Endothelial cell (in vitro differentiated cells): Measurements from ENCODE around the gene KRTAP1-3. TPM values are rescaled to one million over a fixed set of nuclear protein-coding genes. Genes with fewer than 3 reads are reported as not detected.

ENCODE experiments used
- DNase-seq: peaks from one replicate; pipeline ENCODE4 v3.0.0; 2021; ENCODE audit warnings: low spot score
- H3K27ac Mint-ChIP-seq: one replicate; pipeline ENCODE4 v1.8.0; 2021; ENCODE audit warnings: mixed read lengths, inconsistent platforms; ENCODE audit not compliant: unreplicated experiment
- H3K27me3 Mint-ChIP-seq: one replicate; pipeline ENCODE4 v1.8.0; 2021; ENCODE audit warnings: mild to moderate bottlenecking, moderate library complexity, mixed read lengths, inconsistent platforms; ENCODE audit not compliant: unreplicated experiment
- H3K36me3 Mint-ChIP-seq: one replicate; pipeline ENCODE4 v1.8.0; 2021; ENCODE audit warnings: mild to moderate bottlenecking, low read depth, mixed read lengths, inconsistent platforms; ENCODE audit not compliant: unreplicated experiment
- H3K4me1 Mint-ChIP-seq: one replicate; pipeline ENCODE4 v1.8.0; 2021; ENCODE audit warnings: mild to moderate bottlenecking, mixed read lengths, inconsistent platforms; ENCODE audit not compliant: unreplicated experiment
- H3K4me3 Mint-ChIP-seq: one replicate; pipeline ENCODE4 v1.8.0; 2021; ENCODE audit warnings: mild to moderate bottlenecking, mixed read lengths, inconsistent platforms; ENCODE audit not compliant: unreplicated experiment
- H3K9me3 Mint-ChIP-seq: one replicate; pipeline ENCODE4 v1.8.0; 2021; ENCODE audit warnings: mixed read lengths, inconsistent platforms; ENCODE audit not compliant: unreplicated experiment
- total RNA-seq: library from RNA; stranded (reverse); fragmentation: NEBNext Ultra II Directional; extraction: Animal tissue kit (Norgen Biotek cat#: 25700); gene quantifications from one replicate; pipeline ENCODE4 v1.2.1, GENCODE V29; 2021; ENCODE audit not compliant: unreplicated experiment
- TF ChIP-seq, protein P1 (sequence below): fragments of 200-600 bp; sonication (generic); IDR thresholded peaks from one replicate; pipeline ENCODE4 v1.5.0; 2021; ENCODE audit warnings: antibody characterized with exemption; ENCODE audit not compliant: unreplicated experiment

The KRTAP1-3 gene
- total RNA-seq, 1 donor from 2014 or later = not detected

DNA sequence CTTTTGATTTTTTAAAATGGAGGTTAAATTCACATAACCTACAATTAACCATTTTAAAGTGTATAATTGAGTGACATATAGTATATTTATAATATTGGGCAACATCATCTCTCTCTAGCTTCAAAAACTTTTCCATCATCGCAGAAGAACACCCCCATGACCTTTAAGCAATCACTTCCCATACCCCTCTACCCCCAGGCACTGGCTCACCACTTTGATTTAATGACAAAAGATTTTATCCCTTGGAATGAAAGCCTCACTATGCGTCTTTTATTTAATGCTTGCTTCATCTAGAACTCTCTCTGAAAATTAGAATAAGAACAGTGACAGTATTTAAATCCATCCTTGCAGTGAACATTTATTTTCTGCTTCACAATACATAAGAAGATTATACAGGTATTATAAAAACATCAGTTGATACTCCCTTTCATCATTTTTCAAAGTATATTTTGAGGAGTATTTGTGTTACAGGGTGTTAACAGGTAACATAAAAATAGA lies 3.2 kb upstream of the KRTAP1-3 start:
- H3K27ac Mint-ChIP-seq = no peak overlapping the region

GRCh38 chr17:41029633-41030245 lies 4.9 kb downstream of the KRTAP1-3 start, which contains the start of gene KRTAP1-4:
Gene KRTAP1-4, minus strand, starts transcription at chr17:41030195. Its CDS starts 117 bp downstream, at chr17:41030078.
- TF ChIP-seq, protein P1, sequence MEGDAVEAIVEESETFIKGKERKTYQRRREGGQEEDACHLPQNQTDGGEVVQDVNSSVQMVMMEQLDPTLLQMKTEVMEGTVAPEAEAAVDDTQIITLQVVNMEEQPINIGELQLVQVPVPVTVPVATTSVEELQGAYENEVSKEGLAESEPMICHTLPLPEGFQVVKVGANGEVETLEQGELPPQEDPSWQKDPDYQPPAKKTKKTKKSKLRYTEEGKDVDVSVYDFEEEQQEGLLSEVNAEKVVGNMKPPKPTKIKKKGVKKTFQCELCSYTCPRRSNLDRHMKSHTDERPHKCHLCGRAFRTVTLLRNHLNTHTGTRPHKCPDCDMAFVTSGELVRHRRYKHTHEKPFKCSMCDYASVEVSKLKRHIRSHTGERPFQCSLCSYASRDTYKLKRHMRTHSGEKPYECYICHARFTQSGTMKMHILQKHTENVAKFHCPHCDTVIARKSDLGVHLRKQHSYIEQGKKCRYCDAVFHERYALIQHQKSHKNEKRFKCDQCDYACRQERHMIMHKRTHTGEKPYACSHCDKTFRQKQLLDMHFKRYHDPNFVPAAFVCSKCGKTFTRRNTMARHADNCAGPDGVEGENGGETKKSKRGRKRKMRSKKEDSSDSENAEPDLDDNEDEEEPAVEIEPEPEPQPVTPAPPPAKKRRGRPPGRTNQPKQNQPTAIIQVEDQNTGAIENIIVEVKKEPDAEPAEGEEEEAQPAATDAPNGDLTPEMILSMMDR = no peak
- Mint-ChIP-seq H3K27ac (no peak within 1 kb of the TSS), H3K27me3 (no peaks in the 10 kb centered on the region), H3K4me3 (no peak within 1 kb of the TSS), H3K9me3 (no peaks in the 10 kb centered on the region), H3K36me3 (no peaks in the 10 kb centered on the region), H3K4me1 (no peaks in the 10 kb centered on the region)
- no peak for DNase-seq

More for the DNA sequence above, 3.2 kb upstream of the KRTAP1-3 start:
- TF ChIP-seq, protein P1 = no peak
- DNase-seq = no peak
- no peak overlapping the region for H3K4me3 Mint-ChIP-seq
- peaks cover 3% of the 10 kb centered on the region for H3K27me3 Mint-ChIP-seq
- H3K9me3 Mint-ChIP-seq = no peaks in the 10 kb centered on the region
- H3K4me1 Mint-ChIP-seq = no peaks in the 10 kb centered on the region
- H3K36me3 Mint-ChIP-seq = no peaks in the 10 kb centered on the region

- DNase-seq = no peak
- H3K4me1 Mint-ChIP-seq = no peaks in the 10 kb centered on the region
- H3K9me3 Mint-ChIP-seq = no peaks in the 10 kb centered on the region
- H3K27ac Mint-ChIP-seq = no peak within 1 kb of the TSS
- no peaks in the 10 kb centered on the region for H3K36me3 Mint-ChIP-seq
- H3K27me3 Mint-ChIP-seq = no peaks in the 10 kb centered on the region
- no peak within 1 kb of the TSS for H3K4me3 Mint-ChIP-seq
- TF ChIP-seq, protein P1 = no peak
Measured at GRCh38 chr17:41026715-41027471, 7.8 kb downstream of the KRTAP1-3 start, which contains the start of gene KRTAP1-5. Gene KRTAP1-5, minus strand, starts transcription at chr17:41027208. Its CDS starts 53 bp downstream, at chr17:41027155.

GRCh38 chr17:41024697-41025096 lies 10.0 kb downstream of the KRTAP1-3 start:
- Mint-ChIP-seq H3K9me3 (no peaks in the 10 kb centered on the region), H3K27me3 (no peaks in the 10 kb centered on the region), H3K4me1 (no peaks in the 10 kb centered on the region), H3K4me3 (no peak overlapping the region), H3K27ac (no peak overlapping the region), H3K36me3 (no peaks in the 10 kb centered on the region)
- no peak for DNase-seq
- TF ChIP-seq, protein P1 = no peak

- no peaks in the 10 kb centered on the region for H3K9me3 Mint-ChIP-seq
- H3K27ac Mint-ChIP-seq = no peak overlapping the region
- peaks cover 22% of the 10 kb centered on the region for H3K4me1 Mint-ChIP-seq
- H3K36me3 Mint-ChIP-seq = no peaks in the 10 kb centered on the region
- no peak overlapping the region for H3K4me3 Mint-ChIP-seq
- TF ChIP-seq, protein P1 = no peak
- no peaks in the 10 kb centered on the region for H3K27me3 Mint-ChIP-seq
- no peak for DNase-seq
Measured at GRCh38 chr17:41020336-41020735, 14.3 kb downstream of the KRTAP1-3 start.
